MCF 10A (cell line): ENCODE results near the gene DEDD. TPM values are rescaled to one million over a fixed set of nuclear protein-coding genes. Genes with fewer than 3 reads are reported as not detected.

Experiments used
- BruUV-seq: library from RNA; stranded (reverse); fragments of 400-500 nt; replicated peaks from 2 replicates; lab custom pipeline; 2021; lab: Mats Ljungman, UMichigan
- CTCF ChIA-PET: fragments of 300-600 bp; sonication (Branson Sonifier 250); formaldehyde crosslinking; extraction: SDS; loops from one replicate; lab custom pipeline; 2021; ENCODE audit warnings: antibody characterized with exemption, inconsistent platforms; lab: Yijun Ruan, JAX
- POLR2A ChIA-PET: fragments of 300-600, 350-650 bp; sonication (Branson Sonifier 250); formaldehyde crosslinking; extraction: SDS; loops from one replicate; lab custom pipeline; 2020; ENCODE audit warnings: antibody characterized with exemption, inconsistent platforms; lab: Yijun Ruan, JAX
- DNase-seq: peaks from one replicate; pipeline ENCODE4 v3.0.0-alpha.2; 2018; ENCODE audit not compliant: unreplicated experiment
- H3K27ac Mint-ChIP-seq: one replicate; pipeline ENCODE4 v1.8.0; 2022; ENCODE audit warnings: mild to moderate bottlenecking, low read depth, mixed read lengths; ENCODE audit not compliant: unreplicated experiment
- H3K27me3 Mint-ChIP-seq: one replicate; pipeline ENCODE4 v1.8.0; 2022; ENCODE audit warnings: mixed read lengths; ENCODE audit not compliant: insufficient read depth, unreplicated experiment
- H3K36me3 Mint-ChIP-seq: one replicate; pipeline ENCODE4 v1.8.0; 2022; ENCODE audit warnings: mild to moderate bottlenecking, moderate library complexity, mixed read lengths; ENCODE audit not compliant: insufficient read depth, unreplicated experiment
- H3K4me1 Mint-ChIP-seq: one replicate; pipeline ENCODE4 v1.8.0; 2022; ENCODE audit warnings: mixed read lengths; ENCODE audit not compliant: insufficient read depth, unreplicated experiment
- H3K4me3 Mint-ChIP-seq: one replicate; pipeline ENCODE4 v1.8.0; 2022; ENCODE audit warnings: mild to moderate bottlenecking, moderate library complexity, mixed read lengths; ENCODE audit not compliant: unreplicated experiment
- H3K9me3 Mint-ChIP-seq: one replicate; pipeline ENCODE4 v1.8.0; 2022; ENCODE audit warnings: mixed read lengths; ENCODE audit not compliant: unreplicated experiment
- CTCF ChIP-seq: fragments of 200-600 bp; IDR thresholded peaks from one replicate; pipeline ENCODE4 v1.8.0; 2022; ENCODE audit warnings: antibody characterized with exemption, mild to moderate bottlenecking; ENCODE audit not compliant: unreplicated experiment
- intact Hi-C: fragments of 100-400 bp; cut with micrococcal nuclease; formaldehyde crosslinking; loops from 2 replicates; pipeline ENCODE4 v1.14.1; 2022
- total RNA-seq: library from RNA; stranded (reverse); gene quantifications from 2 replicates; pipeline ENCODE4 v1.2.3, GENCODE V29; 2022

Gene DEDD
- total RNA-seq, 1 experiment from 2014 or later, result 73.6 TPM

DNA sequence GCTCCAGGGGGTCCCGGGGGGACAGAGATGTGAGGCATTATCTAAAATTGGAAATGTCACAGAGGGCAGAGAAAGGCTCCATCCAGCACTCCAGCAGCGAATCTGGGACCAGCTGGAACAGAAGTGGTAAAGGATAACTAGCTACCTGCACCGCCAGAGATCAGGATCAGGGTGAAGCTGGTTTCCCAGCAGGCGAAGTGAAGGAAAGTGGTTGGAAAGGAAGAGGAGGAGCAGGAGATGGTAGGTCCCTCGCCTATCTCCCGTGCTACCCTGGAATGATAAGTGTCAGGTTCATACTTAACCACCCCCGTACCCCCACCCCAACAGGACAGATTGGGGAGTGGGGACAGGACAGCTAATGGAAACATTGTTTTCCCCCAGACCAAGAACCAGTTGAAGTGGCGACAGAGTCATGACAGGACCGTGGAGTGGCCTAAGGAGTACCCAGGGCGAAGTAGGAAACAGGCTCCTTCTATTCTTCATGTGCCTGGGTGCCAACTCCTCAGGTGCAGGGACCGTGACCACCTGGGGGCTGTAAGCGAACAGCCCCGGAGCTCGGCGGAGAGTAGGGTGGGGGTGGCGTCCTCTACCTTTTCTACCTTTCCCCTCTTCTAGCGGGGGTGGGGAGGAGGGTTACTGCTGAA is 44.1 kb upstream of the DEDD start:
- Mint-ChIP-seq H3K4me1 (peaks cover 33% of the 10 kb centered on the region), H3K36me3 (peaks cover 38% of the 10 kb centered on the region), H3K4me3 (peak overlapping the region; percentile 86), H3K27me3 (no peaks in the 10 kb centered on the region), H3K27ac (peak overlapping the region; percentile 92), H3K9me3 (no peaks in the 10 kb centered on the region)
- TF ChIP-seq CTCF, result no peak
- intact Hi-C loops, result loop anchor here (1.0 kb wide), 1 partner anchor 10 kb away; the partner anchor contains the start of gene PPOX
- ChIA-PET POLR2A (interaction anchor here (0.6 to 3.3 kb wide), 21 partner anchors 10 to 914 kb away, joined by 3 to 101 read pairs (median 6); partner anchors contain the start of genes DCAF8, DEDD, F11R and NDUFS2), CTCF (interaction anchor here (0.5 to 3.5 kb wide), 14 partner anchors 10 to 1594 kb away, joined by 3 to 33 read pairs (median 4); partner anchors contain the start of genes ADAMTS4, FCER1G, PPOX and TOMM40L)
- DNase-seq, result no peak
- BruUV-seq, result no TSS peak

DNA sequence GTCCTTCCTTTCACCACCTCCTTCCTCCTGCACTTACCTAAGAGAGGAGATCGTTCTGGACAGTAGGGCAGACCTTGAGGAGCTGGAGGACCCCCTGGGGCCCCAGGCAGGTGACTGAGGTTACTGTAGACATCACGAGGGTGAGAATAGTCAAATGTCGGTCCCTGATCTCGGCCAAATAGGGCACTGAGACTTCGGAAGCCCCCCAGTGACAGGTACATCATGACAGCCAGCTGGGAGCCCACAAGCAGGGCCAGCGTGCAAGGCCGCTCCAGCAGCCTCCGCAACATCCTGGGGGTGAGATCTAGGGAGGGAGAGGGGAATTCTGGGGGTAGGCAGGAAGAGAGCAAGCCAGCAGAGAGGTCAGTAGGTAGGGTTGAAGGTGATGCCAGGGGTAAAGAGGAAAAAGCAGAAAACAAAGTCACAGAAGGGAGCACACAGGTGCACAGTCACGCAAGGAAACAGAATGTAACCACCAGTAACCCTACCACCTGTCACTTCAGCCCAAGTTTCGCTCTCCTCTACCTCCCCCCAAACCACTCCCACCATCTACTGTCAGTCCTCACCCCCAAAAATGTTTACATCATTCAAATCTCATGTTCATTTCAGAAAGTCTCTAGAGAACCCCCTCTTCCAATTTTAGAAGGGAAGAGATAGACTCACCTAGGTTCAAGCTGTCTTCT is 43.4 kb upstream of the DEDD start:
- intact Hi-C loops, result no loop called here
- H3K27me3 Mint-ChIP-seq, result no peaks in the 10 kb centered on the region
- no TSS peak for BruUV-seq
- H3K4me1 Mint-ChIP-seq, result peaks cover 33% of the 10 kb centered on the region
- CTCF ChIA-PET, result interaction anchor here (0.5 to 3.5 kb wide), 11 partner anchors 9 to 351 kb away, joined by 3 to 33 read pairs (median 5); partner anchors contain the start of genes FCER1G, PPOX and TOMM40L
- H3K4me3 Mint-ChIP-seq, result peak overlapping the region; percentile 86
- DNase-seq, result no peak
- H3K9me3 Mint-ChIP-seq, result no peaks in the 10 kb centered on the region
- TF ChIP-seq CTCF, result no peak
- POLR2A ChIA-PET, result interaction anchor here (0.6 to 3.3 kb wide), 17 partner anchors 9 to 914 kb away, joined by 3 to 101 read pairs (median 7); partner anchors contain the start of genes DCAF8, DEDD, F11R and NDUFS2
- peak overlapping the region; percentile 92 for H3K27ac Mint-ChIP-seq
- H3K36me3 Mint-ChIP-seq, result peaks cover 44% of the 10 kb centered on the region

DNA sequence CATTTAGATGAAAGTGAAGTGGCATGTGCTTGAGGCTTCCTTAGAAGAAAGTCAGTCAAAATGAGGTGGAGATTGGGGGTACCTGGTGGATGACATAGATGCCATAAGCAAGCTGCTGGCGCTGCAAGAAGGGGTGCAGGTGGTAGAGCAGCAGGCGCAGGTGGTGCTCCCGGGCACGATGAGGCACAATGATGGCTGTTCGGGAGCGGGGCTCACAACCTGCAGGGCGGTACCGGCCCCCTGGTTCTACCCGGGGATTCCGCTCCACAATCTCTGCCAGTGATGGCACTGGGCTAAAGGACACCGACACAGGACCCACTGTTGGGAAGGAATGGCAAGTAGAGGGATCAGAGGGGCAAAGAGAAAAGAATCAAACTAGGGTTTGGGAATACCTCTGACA is 42.4 kb upstream of the DEDD start:
- DNase-seq, result no peak
- intact Hi-C loops, result no loop called here
- H3K4me3 Mint-ChIP-seq, result no peak overlapping the region
- H3K4me1 Mint-ChIP-seq, result peaks cover 33% of the 10 kb centered on the region
- no peaks in the 10 kb centered on the region for H3K27me3 Mint-ChIP-seq
- H3K27ac Mint-ChIP-seq, result peak overlapping the region; percentile 10
- H3K9me3 Mint-ChIP-seq, result no peaks in the 10 kb centered on the region
- CTCF ChIA-PET, result interaction anchor here (3.3 to 3.5 kb wide), 2 partner anchors 8 to 18 kb away, joined by 24 to 33 read pairs; partner anchors contain the start of gene PPOX
- TF ChIP-seq CTCF, result no peak
- H3K36me3 Mint-ChIP-seq, result peaks cover 53% of the 10 kb centered on the region
- BruUV-seq, result no TSS peak
- POLR2A ChIA-PET, result interaction anchor here (3.3 kb wide), 1 partner anchor 8 kb away, joined by 101 read pairs; the partner anchor contains the start of gene PPOX

DNA sequence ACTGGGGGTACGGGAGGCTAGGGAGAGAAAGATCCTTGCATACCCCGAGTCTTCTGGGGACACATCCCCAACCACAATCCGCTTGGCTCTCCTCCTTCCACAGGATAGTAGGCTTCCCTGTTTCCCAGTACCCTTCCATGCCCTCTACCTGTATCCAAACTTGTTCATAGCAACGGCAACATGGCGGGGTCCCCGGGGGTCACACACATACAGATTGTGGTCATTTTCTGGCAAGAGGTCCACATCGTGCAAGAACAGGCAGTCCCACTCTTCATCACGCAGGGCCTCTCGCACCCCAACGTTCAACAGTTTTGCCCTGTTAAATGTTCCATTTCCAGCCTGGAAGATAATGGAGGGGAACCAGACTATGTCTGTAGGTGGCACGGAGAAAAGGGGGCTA is 41.2 kb upstream of the DEDD start:
- H3K9me3 Mint-ChIP-seq, result no peaks in the 10 kb centered on the region
- ChIA-PET CTCF (interaction anchor here (0.8 kb wide), 1 partner anchor 19 kb away, joined by 4 read pairs; no protein-coding TSS in a partner anchor), POLR2A (no interaction called here)
- no peaks in the 10 kb centered on the region for H3K27me3 Mint-ChIP-seq
- BruUV-seq, result no TSS peak
- peaks cover 65% of the 10 kb centered on the region for H3K36me3 Mint-ChIP-seq
- no peak for TF ChIP-seq CTCF
- H3K4me3 Mint-ChIP-seq, result no peak overlapping the region
- intact Hi-C loops, result no loop called here
- DNase-seq, result no peak
- peaks cover 33% of the 10 kb centered on the region for H3K4me1 Mint-ChIP-seq
- H3K27ac Mint-ChIP-seq, result no peak overlapping the region
